Right lobe of liver (tissue), 6 donors: Measurements from ENCODE around the gene SPATA3. TPM values are rescaled to one million over a fixed set of nuclear protein-coding genes. Genes with fewer than 3 reads are reported as not detected.

Source experiments
- ATAC-seq, 4 donors: fragments of 200-7000 bp; cut with Tn5 transposase; one replicate each; pipeline ENCODE4 v1.9.1; 2020; ENCODE audit warnings: mild to moderate bottlenecking in 4 of 4, moderate library complexity in 4 of 4
- DNase-seq, 3 donors: peaks; one replicate each; pipeline ENCODE4 v3.0.0-alpha.2; 2020
- H3K27ac ChIP-seq, 3 donors: fragments of 200-600 bp; one replicate each; pipeline ENCODE4 v1.8.0; 2022
- H3K27me3 ChIP-seq, 2 donors: fragments of 200-600 bp; one replicate each; pipeline ENCODE4 v1.8.0; 2022
- H3K36me3 ChIP-seq, 4 donors: fragments of 200-600 bp; sonication (generic) in 1 of 4; one replicate each; pipeline versions ENCODE4 v1.5.1 to v1.8.0; 2017 to 2022; ENCODE audit warnings: control low read depth in 1 of 4
- H3K4me1 ChIP-seq, 4 donors: fragments of 200-600 bp; sonication (generic) in 1 of 4; one replicate each; pipeline versions ENCODE4 v1.5.1 to v1.8.0; 2017 to 2022; ENCODE audit warnings: control low read depth in 1 of 4
- H3K4me3 ChIP-seq, 3 donors: fragments of 200-600 bp; one replicate each; pipeline ENCODE4 v1.8.0; 2022
- H3K9me3 ChIP-seq, 4 donors: fragments of 200-600 bp; sonication (generic) in 1 of 4; one replicate each; pipeline versions ENCODE4 v1.5.1 to v1.8.0; 2017 to 2022; ENCODE audit warnings: control low read depth in 1 of 4
- CTCF ChIP-seq, 4 donors: fragments of 200-600 bp in 3 of 4; fragments of 450-650 bp in 1 of 4; IDR thresholded peaks; one replicate each; pipeline versions ENCODE4 v1.5.1 to v1.8.0; 2016 to 2022; ENCODE audit warnings: antibody characterized with exemption in 4 of 4, mild to moderate bottlenecking in 2 of 4
- POLR2A ChIP-seq: fragments of 450-650 bp; IDR thresholded peaks from one replicate; pipeline ENCODE4 v1.6.1; 2017; ENCODE audit warnings: antibody characterized with exemption, mild to moderate bottlenecking
- WGBS: methylation state at CpG from one replicate; pipeline ENCODE4 v1.1.6; 2018; ENCODE audit warnings: low coverage, low lambda C conversion rate; ENCODE audit not compliant: insufficient coverage; ENCODE audit errors: missing lambda C conversion rate; 5-methylcytosine and 5-hydroxymethylcytosine counted together
- intact Hi-C, 2 donors: fragments of 100-400 bp; cut with DNase I; formaldehyde crosslinking; loops; one replicate each; pipeline versions ENCODE4 v1.11.2 to v1.14.1; 2022
- total RNA-seq, 6 experiments: library from RNA; depleted of rRNA in 2 of 6; stranded (reverse); fragments of >200 nt in 2 of 6; fragmentation: NEBNext Ultra II Directional in 3 of 6; extraction: Animal tissue kit (Norgen Biotek cat#: 25700) in 3 of 6; gene quantifications; one replicate each; pipeline versions ENCODE4 v1.1.0 to v1.2.4, GENCODE V29; 2016 to 2023
- donor health status: DM: no; HTN: yes; CAD: no.
- donor health status: DM: no; HTN: no; CAD: no.
- donor health status: DM: no; HTN: no; CAD: no.
- donor health status: DM: no; HTN: yes; CAD: no.
- donor health status: DM: no; HTN: yes; CAD: no.

SPATA3 gene
- total RNA-seq, 6 experiments from 2014 or later, result not detected

DNA sequence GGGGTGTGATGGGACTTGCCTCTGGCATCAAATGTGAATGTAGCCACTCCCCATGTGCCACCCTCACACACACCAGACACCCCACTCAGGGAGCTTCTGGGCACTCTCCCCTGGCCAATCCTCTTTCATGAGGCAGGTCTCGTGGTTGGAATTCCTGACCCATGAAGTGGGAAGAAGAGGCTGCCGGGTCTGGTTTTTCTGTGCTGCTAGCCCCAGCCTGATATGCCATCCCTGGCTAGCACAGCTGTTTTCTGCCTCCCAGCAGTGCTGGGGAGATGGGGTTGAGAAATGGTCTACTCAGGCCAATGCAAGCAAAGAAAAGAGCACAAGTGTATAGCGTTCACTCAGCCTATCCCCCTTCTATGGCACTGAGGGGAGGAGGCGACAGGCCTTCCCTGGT is 40.2 kb downstream of the SPATA3 start:
- H3K4me1 ChIP-seq, result peaks cover 0 to 57% (median 18%) of the 10 kb centered on the region in 4 donors
- no peak for TF ChIP-seq CTCF (IDR thresholded peaks at IDR 0.05)
- peak; percentile 21 for TF ChIP-seq POLR2A
- intact Hi-C loops, result no loop called here
- WGBS, result 40% methylated on average over 2 of the region's 4 CpGs
- H3K36me3 ChIP-seq, result peaks cover 0 to 3% (median 0%) of the 10 kb centered on the region in 4 donors
- no peaks in the 10 kb centered on the region for H3K9me3 ChIP-seq
- ATAC-seq, result peak; percentile 2 to 26 (median 8)
- H3K27me3 ChIP-seq, result no peaks in the 10 kb centered on the region
- H3K4me3 ChIP-seq, result no peak overlapping the region
- H3K27ac ChIP-seq, result peak overlapping the region in 1 of 3 donors; percentile 89
- DNase-seq, result peak in 2 of 3 donors; percentile 67 to 71

DNA sequence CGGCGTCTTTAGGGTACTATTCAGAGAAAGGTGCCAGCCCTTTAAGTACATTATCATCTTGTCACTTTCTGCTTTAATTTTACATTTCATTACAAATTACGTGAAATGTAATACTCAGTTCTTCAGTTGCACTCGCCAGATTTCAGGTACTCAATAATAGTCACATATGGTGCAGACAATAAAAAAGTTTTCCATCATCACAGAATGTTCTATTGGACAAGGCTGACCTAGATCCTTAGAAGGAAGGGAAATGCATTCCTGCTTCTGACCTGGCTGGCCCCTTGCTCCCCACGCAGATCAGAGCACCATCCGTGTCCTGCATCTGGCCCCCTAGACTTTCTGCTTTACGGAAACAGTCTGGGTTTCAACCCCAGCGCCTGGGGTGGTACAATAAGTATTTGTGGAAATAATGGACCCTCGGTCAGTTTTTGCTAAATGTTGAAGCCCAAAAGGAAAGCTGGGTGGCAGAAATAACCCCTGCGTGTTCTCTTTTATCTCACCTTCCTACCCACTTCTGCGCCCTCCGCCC is 40.7 kb downstream of the SPATA3 start:
- WGBS, result 61% methylated on average over 12 of the region's 12 CpGs
- no peaks in the 10 kb centered on the region for H3K27me3 ChIP-seq
- intact Hi-C loops, result no loop called here
- peaks cover 0 to 8% (median 2%) of the 10 kb centered on the region in 4 donors for H3K36me3 ChIP-seq
- DNase-seq (no peak), ATAC-seq (no peak)
- no peaks in the 10 kb centered on the region for H3K9me3 ChIP-seq
- H3K27ac ChIP-seq, result peak overlapping the region in 1 of 3 donors; percentile 89
- TF ChIP-seq POLR2A (no peak), CTCF (IDR thresholded peaks at IDR 0.05) (no peak)
- H3K4me3 ChIP-seq, result peak overlapping the region in 1 of 3 donors; percentile 91
- H3K4me1 ChIP-seq, result peaks cover 0 to 62% (median 21%) of the 10 kb centered on the region in 4 donors

DNA sequence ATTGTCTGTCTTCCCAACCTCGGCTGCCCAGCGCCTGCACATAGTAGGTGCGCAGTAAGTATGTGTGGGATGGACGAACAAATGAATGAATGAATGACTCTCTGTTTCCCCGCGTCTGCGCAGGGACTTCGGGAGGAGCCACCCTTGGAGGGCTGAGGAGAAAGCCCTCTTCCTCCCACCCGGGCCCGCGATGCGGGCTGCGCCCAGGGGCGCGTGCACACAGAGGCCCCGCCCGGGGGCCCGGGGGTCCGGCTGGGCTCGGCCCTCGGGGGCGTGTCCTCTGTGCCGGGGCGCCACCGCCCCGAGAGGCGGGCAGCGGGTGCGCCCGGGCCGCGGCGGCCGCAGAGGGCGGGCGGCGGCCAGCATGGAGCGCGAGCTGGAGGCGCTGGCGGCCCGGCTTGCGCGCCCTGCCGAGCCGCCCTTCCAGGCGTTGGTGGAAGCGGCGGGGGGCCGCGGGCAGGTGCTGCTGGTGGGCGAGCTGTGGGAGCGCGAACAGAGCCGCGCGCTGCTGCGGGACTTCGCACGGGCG is 41.3 kb downstream of the SPATA3 start, which contains the start of gene C2orf72:
TSS of gene C2orf72 (plus strand) at position 322 of the 529 bp plus-strand sequence. CDS start at position 365, 43 bp downstream.
- ATAC-seq, result peak; percentile 9 to 48 (median 29)
- WGBS, result 1% methylated on average over 14 of the region's 61 CpGs
- peaks cover 0 to 67% (median 22%) of the 10 kb centered on the region in 4 donors for H3K4me1 ChIP-seq
- H3K4me3 ChIP-seq, result peak within 1 kb of the TSS; percentile 62 to 91 (median 84)
- H3K9me3 ChIP-seq, result no peaks in the 10 kb centered on the region
- intact Hi-C loops, result no loop called here
- peaks cover 0 to 14% (median 4%) of the 10 kb centered on the region in 4 donors for H3K36me3 ChIP-seq
- TF ChIP-seq CTCF (IDR thresholded peaks at IDR 0.05) (no peak), POLR2A (peak; percentile 73)
- peak in 1 of 3 donors; percentile 58 for DNase-seq
- H3K27me3 ChIP-seq, result no peaks in the 10 kb centered on the region
- H3K27ac ChIP-seq, result peak within 1 kb of the TSS; percentile 59 to 89 (median 77)

DNA sequence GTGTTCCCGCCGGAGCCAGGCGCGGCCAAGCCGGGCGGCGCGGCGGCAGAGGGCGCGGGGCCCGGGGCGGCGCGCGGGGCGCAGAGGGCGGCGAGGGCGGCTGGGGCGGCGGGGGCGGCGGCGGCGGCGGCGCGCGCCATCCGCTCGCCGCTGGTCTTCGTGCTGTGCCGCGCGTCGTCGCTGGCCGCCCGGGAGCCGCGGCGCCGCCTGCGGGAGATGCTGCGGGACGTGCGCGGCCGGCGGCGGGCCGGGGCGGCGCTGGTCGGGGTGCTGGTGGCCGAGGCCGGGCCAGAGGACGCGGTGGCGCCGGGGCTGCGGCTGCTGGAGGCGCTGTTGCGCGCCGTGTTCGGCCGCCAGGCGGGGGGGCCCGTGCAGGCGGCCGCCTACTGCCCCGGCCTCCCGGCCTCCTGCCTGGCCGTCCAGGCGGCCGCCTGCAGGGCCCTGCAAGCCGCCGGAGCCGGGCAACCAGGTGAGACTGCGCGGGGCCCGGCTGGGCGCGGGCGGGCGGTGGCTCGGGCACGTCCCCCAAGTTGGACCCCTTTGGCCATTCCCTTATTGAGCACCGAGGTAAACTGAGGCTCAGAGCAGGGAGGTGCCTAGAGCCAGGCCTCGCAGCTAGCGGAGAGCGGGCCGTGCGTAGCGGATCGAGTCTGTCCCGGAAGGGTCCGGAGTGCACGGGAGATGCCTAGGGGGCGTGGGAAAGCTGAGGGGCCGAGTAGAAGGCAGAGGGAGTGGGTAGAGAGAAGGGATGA is 42.0 kb downstream of the SPATA3 start:
- peak overlapping the region; percentile 62 to 91 (median 84) for H3K4me3 ChIP-seq
- TF ChIP-seq CTCF (IDR thresholded peaks at IDR 0.05) (peak in 2 of 4 donors; percentile 18 to 37), POLR2A (no peak)
- H3K27ac ChIP-seq, result peak overlapping the region; percentile 59 to 89 (median 77)
- no peaks in the 10 kb centered on the region for H3K9me3 ChIP-seq
- peaks cover 0 to 64% (median 21%) of the 10 kb centered on the region in 4 donors for H3K4me1 ChIP-seq
- H3K36me3 ChIP-seq, result peaks cover 0 to 20% (median 4%) of the 10 kb centered on the region in 4 donors
- H3K27me3 ChIP-seq, result no peaks in the 10 kb centered on the region
- ATAC-seq (peak in 3 of 4 donors; percentile 9 to 42 (median 16)), DNase-seq (peak in 1 of 3 donors; percentile 50)
- intact Hi-C loops, result no loop called here
- WGBS, result 2% methylated on average over 15 of the region's 104 CpGs
